ENCODE measurements around the gene IL1R2. TPM values are rescaled to one million over a fixed set of nuclear protein-coding genes. Genes with fewer than 3 reads are reported as not detected.

The IL1R2 gene
- total RNA-seq, 4 donors from 2014 or later: 1.1 to 25.2 (median 10.0) TPM

DNA sequence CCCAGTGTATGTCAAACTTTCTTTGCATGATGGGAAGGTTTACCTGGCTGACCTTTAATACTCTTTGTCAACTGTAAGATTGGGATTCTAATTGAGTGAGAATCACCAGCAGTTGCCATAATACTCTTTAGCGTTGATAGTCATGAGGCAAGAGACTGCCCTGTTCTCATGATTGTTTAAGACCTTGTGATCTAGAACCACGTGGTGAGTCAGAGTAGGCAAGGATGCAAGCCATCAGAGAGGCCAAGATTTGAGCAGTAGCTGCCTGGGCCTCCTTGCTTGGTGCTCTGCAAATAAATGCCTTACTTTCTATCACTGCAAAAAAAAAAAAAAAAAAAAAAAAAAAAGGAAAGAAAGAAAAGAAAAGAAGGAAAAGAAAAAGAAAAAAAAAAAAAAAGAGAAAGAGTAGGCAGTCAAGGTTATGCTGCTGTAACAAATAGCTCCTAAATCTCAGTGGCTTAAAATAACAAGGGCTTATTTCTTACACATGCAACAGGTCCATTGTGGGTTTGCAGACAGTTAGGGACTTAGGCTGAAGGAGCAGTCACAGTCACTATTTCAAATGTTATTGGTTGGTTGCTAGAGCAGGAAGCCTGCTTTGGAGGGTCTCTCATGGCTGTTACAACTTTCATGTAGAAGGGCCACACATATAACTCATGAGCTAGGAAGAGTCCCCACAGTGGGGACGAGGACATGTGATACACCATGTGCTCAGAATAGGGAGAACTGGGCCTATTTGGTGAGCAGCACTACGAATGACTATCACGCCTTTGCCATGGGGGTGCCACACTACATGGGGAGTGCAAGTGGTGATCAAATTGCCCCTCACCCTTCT lies 21.7 kb downstream of the IL1R2 start:
- no peaks in the 10 kb centered on the region for H3K36me3 ChIP-seq
- no peaks in the 10 kb centered on the region for H3K9me3 ChIP-seq
- H3K4me1 ChIP-seq: no peaks in the 10 kb centered on the region
- H3K4me3 ChIP-seq: no peak overlapping the region
- WGBS, 2 donors (ENCODE audit: low coverage in 1 of 2): 94 to 100% methylated on average over 2 to 5 of the region's 5 CpGs
- H3K27ac ChIP-seq: no peak overlapping the region
- TF ChIP-seq, protein P1, sequence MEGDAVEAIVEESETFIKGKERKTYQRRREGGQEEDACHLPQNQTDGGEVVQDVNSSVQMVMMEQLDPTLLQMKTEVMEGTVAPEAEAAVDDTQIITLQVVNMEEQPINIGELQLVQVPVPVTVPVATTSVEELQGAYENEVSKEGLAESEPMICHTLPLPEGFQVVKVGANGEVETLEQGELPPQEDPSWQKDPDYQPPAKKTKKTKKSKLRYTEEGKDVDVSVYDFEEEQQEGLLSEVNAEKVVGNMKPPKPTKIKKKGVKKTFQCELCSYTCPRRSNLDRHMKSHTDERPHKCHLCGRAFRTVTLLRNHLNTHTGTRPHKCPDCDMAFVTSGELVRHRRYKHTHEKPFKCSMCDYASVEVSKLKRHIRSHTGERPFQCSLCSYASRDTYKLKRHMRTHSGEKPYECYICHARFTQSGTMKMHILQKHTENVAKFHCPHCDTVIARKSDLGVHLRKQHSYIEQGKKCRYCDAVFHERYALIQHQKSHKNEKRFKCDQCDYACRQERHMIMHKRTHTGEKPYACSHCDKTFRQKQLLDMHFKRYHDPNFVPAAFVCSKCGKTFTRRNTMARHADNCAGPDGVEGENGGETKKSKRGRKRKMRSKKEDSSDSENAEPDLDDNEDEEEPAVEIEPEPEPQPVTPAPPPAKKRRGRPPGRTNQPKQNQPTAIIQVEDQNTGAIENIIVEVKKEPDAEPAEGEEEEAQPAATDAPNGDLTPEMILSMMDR (IDR thresholded peaks at IDR 0.05): no peak
- no peak for TF ChIP-seq POLR2AphosphoS5 (IDR thresholded peaks at IDR 0.05)
- no peak for TF ChIP-seq POLR2A (IDR thresholded peaks at IDR 0.05)
- no peak for TF ChIP-seq EP300 (IDR thresholded peaks at IDR 0.05)
- no peak for ATAC-seq
- no peaks in the 10 kb centered on the region for H3K27me3 ChIP-seq

DNA sequence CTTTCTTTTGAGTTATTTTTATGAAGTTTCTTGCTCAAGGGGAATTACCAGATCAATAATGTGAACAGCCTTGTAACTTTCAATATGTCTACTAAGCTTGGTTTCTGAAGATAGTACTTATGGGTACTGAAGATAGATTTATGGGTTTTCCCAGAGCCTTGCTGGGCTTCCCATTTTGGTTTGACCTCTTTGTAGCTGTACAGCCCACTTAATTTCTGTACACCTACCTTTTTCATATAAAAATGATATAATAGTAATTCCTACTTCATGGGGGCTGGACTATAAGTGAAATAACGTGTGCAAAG lies 22.2 kb downstream of the IL1R2 start:
- ATAC-seq: no peak
- H3K36me3 ChIP-seq: no peaks in the 10 kb centered on the region
- TF ChIP-seq, protein P1 (IDR thresholded peaks at IDR 0.05): no peak
- TF ChIP-seq POLR2A (IDR thresholded peaks at IDR 0.05): no peak
- no peak for TF ChIP-seq EP300 (IDR thresholded peaks at IDR 0.05)
- TF ChIP-seq POLR2AphosphoS5 (IDR thresholded peaks at IDR 0.05): no peak
- 100% methylated on average over 1 of the region's 1 CpG for WGBS, 2 donors (ENCODE audit: low coverage in 1 of 2)
- no peak overlapping the region for H3K4me3 ChIP-seq
- no peaks in the 10 kb centered on the region for H3K9me3 ChIP-seq
- no peaks in the 10 kb centered on the region for H3K27me3 ChIP-seq
- H3K27ac ChIP-seq: no peak overlapping the region
- H3K4me1 ChIP-seq: no peaks in the 10 kb centered on the region

DNA sequence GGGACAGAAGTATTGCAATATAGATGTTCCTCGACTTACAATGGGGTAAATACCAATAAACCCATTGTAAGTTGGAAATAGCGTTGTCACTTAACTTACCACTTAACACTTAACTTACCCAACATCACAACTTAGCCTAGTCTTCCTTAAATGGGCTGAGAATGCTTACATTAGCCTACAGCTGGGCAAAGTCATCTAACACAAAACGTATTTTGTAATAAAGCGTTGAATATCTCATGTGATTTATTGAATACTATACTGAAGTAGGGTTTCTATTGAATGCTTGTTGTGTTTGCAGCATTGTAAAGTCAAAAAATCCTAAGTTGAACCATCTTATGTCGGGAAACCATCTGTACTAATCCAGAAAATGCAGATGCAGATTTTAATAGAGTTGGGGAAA lies 23.6 kb downstream of the IL1R2 start:
- TF ChIP-seq, protein P1 (IDR thresholded peaks at IDR 0.05): no peak
- TF ChIP-seq POLR2AphosphoS5 (IDR thresholded peaks at IDR 0.05) (no peak), POLR2A (IDR thresholded peaks at IDR 0.05) (no peak), EP300 (IDR thresholded peaks at IDR 0.05) (no peak)
- Histone ChIP-seq H3K36me3 (no peaks in the 10 kb centered on the region), H3K27me3 (no peaks in the 10 kb centered on the region), H3K4me1 (peaks cover 0 to 2% (median 0%) of the 10 kb centered on the region in 3 donors), H3K27ac (no peak overlapping the region), H3K9me3 (no peaks in the 10 kb centered on the region), H3K4me3 (no peak overlapping the region)
- 68 to 83% methylated on average over 5 of the region's 5 CpGs for WGBS, 2 donors (ENCODE audit: low coverage in 1 of 2)
- ATAC-seq: no peak

DNA sequence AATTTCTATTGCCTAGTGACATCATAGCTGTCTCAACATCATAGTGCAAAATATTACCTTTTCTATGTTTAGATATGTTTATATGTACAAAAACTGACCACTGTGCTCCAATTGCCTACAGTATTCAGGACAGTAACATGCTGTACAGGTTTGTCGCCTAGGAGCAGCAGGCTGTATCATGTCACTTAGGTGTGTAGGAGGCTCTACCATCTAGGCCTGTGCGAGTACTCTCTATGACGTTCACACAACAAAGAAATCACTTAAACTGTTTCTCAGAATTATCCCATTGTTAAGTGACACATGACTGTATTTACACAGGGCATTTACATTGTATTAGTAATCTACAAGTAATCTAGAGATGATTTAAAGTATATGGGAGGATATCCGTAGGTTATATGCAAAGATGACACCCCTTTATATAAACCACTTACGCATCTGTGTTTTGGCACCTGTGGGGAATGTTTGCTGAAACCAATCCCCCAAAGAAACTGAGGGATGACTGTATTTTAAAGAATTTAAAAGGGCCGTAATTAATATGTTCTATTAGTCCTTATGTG lies 24.7 kb downstream of the IL1R2 start:
- ATAC-seq: no peak
- H3K9me3 ChIP-seq: no peaks in the 10 kb centered on the region
- TF ChIP-seq, protein P1 (IDR thresholded peaks at IDR 0.05): no peak
- TF ChIP-seq EP300 (IDR thresholded peaks at IDR 0.05) (no peak), POLR2AphosphoS5 (IDR thresholded peaks at IDR 0.05) (no peak), POLR2A (IDR thresholded peaks at IDR 0.05) (no peak)
- H3K4me1 ChIP-seq: peaks cover 0 to 13% (median 3%) of the 10 kb centered on the region in 3 donors
- H3K27ac ChIP-seq: no peak overlapping the region
- no peak overlapping the region for H3K4me3 ChIP-seq
- WGBS, 2 donors (ENCODE audit: low coverage in 1 of 2): 80 to 86% methylated on average over 6 of the region's 6 CpGs
- no peaks in the 10 kb centered on the region for H3K27me3 ChIP-seq
- no peaks in the 10 kb centered on the region for H3K36me3 ChIP-seq
